Activated T-cell treated with anti-CD3 and anti-CD28 coated beads, Interleukin-2, amount 50 U/mL, for 72 hours (primary cell): ENCODE results near the gene RNF182. TPM values are rescaled to one million over a fixed set of nuclear protein-coding genes. Genes with fewer than 3 reads are reported as not detected.

Experiments
- ATAC-seq, 2 donors: fragments of 150-1000 bp; cut with Tn5 transposase; replicated peaks in 1 of 2; 2 replicates each; pipeline ENCODE4 v1.10.0; 2021; ENCODE audit warnings: moderate library complexity in 2 of 2, mild to moderate bottlenecking in 1 of 2
- DNase-seq, 2 donors: peaks; one replicate each; pipeline ENCODE4 v3.0.0; 2021 to 2022; ENCODE audit warnings: mixed read lengths in 1 of 2
- H3K27ac Mint-ChIP-seq: one replicate; pipeline ENCODE4 v1.8.0; 2022; ENCODE audit warnings: mild to moderate bottlenecking, moderate library complexity, mixed read lengths
- H3K27me3 Mint-ChIP-seq: one replicate; pipeline ENCODE4 v1.8.0; 2022; ENCODE audit warnings: low read depth, mixed read lengths
- H3K36me3 Mint-ChIP-seq, 2 donors: one replicate each; pipeline ENCODE4 v1.8.0; 2022; ENCODE audit warnings: mixed read lengths in 2 of 2, mild to moderate bottlenecking in 1 of 2; ENCODE audit not compliant: insufficient read depth in 2 of 2
- H3K4me1 Mint-ChIP-seq: one replicate; pipeline ENCODE4 v1.8.0; 2022; ENCODE audit warnings: low read depth, mixed read lengths
- H3K4me3 Mint-ChIP-seq, 2 donors: one replicate each; pipeline ENCODE4 v1.8.0; 2022; ENCODE audit warnings: mild to moderate bottlenecking in 2 of 2, mixed read lengths in 2 of 2, moderate library complexity in 2 of 2
- H3K9me3 Mint-ChIP-seq, 2 donors: one replicate each; pipeline ENCODE4 v1.8.0; 2022; ENCODE audit warnings: mixed read lengths in 2 of 2
- total RNA-seq, 2 donors: library from RNA; stranded (reverse); gene quantifications; one replicate each; pipeline ENCODE4 v1.2.3, GENCODE V29; 2022

RNF182 gene
- total RNA-seq, 2 donors from 2014 or later: not detected

GRCh38 chr6:13908955-13909381 lies 15.8 kb upstream of the RNF182 start:
- Mint-ChIP-seq H3K27me3 (peaks cover 64% of the 10 kb centered on the region), H3K4me1 (peaks cover 8% of the 10 kb centered on the region), H3K4me3 (no peak overlapping the region), H3K27ac (no peak overlapping the region), H3K9me3 (no peaks in the 10 kb centered on the region), H3K36me3 (no peaks in the 10 kb centered on the region)
- DNase-seq (peak; percentile 46), ATAC-seq (peak; percentile 74 to 75)

- DNase-seq (no peak), ATAC-seq (no peak)
- H3K27ac Mint-ChIP-seq: no peak overlapping the region
- H3K36me3 Mint-ChIP-seq: no peaks in the 10 kb centered on the region
- H3K9me3 Mint-ChIP-seq: no peaks in the 10 kb centered on the region
- H3K27me3 Mint-ChIP-seq: peaks cover 71% of the 10 kb centered on the region
- no peak overlapping the region for H3K4me3 Mint-ChIP-seq
- H3K4me1 Mint-ChIP-seq: peaks cover 8% of the 10 kb centered on the region
Measured at GRCh38 chr6:13910443-13910842, 14.3 kb upstream of the RNF182 start.

- no peak for DNase-seq
- Mint-ChIP-seq H3K9me3 (no peaks in the 10 kb centered on the region), H3K27ac (no peak overlapping the region), H3K36me3 (no peaks in the 10 kb centered on the region), H3K4me1 (peaks cover 8% of the 10 kb centered on the region), H3K27me3 (peaks cover 71% of the 10 kb centered on the region), H3K4me3 (no peak overlapping the region)
- no peak for ATAC-seq
Measured at GRCh38 chr6:13911337-13911736, 13.4 kb upstream of the RNF182 start.

GRCh38 chr6:13913226-13914001 lies 11.3 kb upstream of the RNF182 start:
- no peaks in the 10 kb centered on the region for H3K9me3 Mint-ChIP-seq
- DNase-seq (no peak), ATAC-seq (no peak)
- peaks cover 8% of the 10 kb centered on the region for H3K4me1 Mint-ChIP-seq
- no peak overlapping the region for H3K27ac Mint-ChIP-seq
- H3K36me3 Mint-ChIP-seq: no peaks in the 10 kb centered on the region
- H3K27me3 Mint-ChIP-seq: peaks cover 61% of the 10 kb centered on the region
- no peak overlapping the region for H3K4me3 Mint-ChIP-seq

GRCh38 chr6:13914351-13914750 lies 10.4 kb upstream of the RNF182 start:
- Mint-ChIP-seq H3K4me1 (no peaks in the 10 kb centered on the region), H3K27me3 (peaks cover 62% of the 10 kb centered on the region), H3K4me3 (no peak overlapping the region), H3K27ac (no peak overlapping the region), H3K9me3 (no peaks in the 10 kb centered on the region), H3K36me3 (no peaks in the 10 kb centered on the region)
- DNase-seq (no peak), ATAC-seq (no peak)

GRCh38 chr6:13915561-13916229 lies 9.1 kb upstream of the RNF182 start:
- H3K4me3 Mint-ChIP-seq: no peak overlapping the region
- no peak for DNase-seq

GRCh38 chr6:13916230-13916944 lies 8.4 kb upstream of the RNF182 start:
- ATAC-seq (no peak), DNase-seq (no peak)
- Mint-ChIP-seq H3K9me3 (no peaks in the 10 kb centered on the region), H3K36me3 (no peaks in the 10 kb centered on the region), H3K27ac (no peak overlapping the region), H3K27me3 (peaks cover 50% of the 10 kb centered on the region), H3K4me1 (no peaks in the 10 kb centered on the region), H3K4me3 (no peak overlapping the region)

More at GRCh38 chr6:13915561-13916229, 9.1 kb upstream of the RNF182 start:
- H3K9me3 Mint-ChIP-seq: no peaks in the 10 kb centered on the region
- H3K27me3 Mint-ChIP-seq: peaks cover 50% of the 10 kb centered on the region
- ATAC-seq: no peak
- H3K27ac Mint-ChIP-seq: no peak overlapping the region
- no peaks in the 10 kb centered on the region for H3K36me3 Mint-ChIP-seq
- no peaks in the 10 kb centered on the region for H3K4me1 Mint-ChIP-seq

- no peak for DNase-seq
Measured at GRCh38 chr6:13917141-13917540, 7.6 kb upstream of the RNF182 start.

GRCh38 chr6:13918686-13919250 lies 6.0 kb upstream of the RNF182 start:
- H3K9me3 Mint-ChIP-seq: no peaks in the 10 kb centered on the region
- peaks cover 47% of the 10 kb centered on the region for H3K27me3 Mint-ChIP-seq
- H3K27ac Mint-ChIP-seq: no peak overlapping the region
- no peak for DNase-seq
- no peak for ATAC-seq
- H3K4me1 Mint-ChIP-seq: no peaks in the 10 kb centered on the region
- no peak overlapping the region for H3K4me3 Mint-ChIP-seq
- H3K36me3 Mint-ChIP-seq: no peaks in the 10 kb centered on the region

More at GRCh38 chr6:13917141-13917540, 7.6 kb upstream of the RNF182 start:
- H3K27ac Mint-ChIP-seq: no peak overlapping the region
- H3K4me1 Mint-ChIP-seq: no peaks in the 10 kb centered on the region
- no peaks in the 10 kb centered on the region for H3K36me3 Mint-ChIP-seq
- no peak for ATAC-seq
- H3K4me3 Mint-ChIP-seq: no peak overlapping the region
- H3K27me3 Mint-ChIP-seq: peaks cover 46% of the 10 kb centered on the region
- no peaks in the 10 kb centered on the region for H3K9me3 Mint-ChIP-seq

- H3K4me3 Mint-ChIP-seq: no peak overlapping the region
- peaks cover 0 to 2% of the 10 kb centered on the region in 2 donors for H3K36me3 Mint-ChIP-seq
- H3K27me3 Mint-ChIP-seq: peaks cover 46% of the 10 kb centered on the region
Measured at GRCh38 chr6:13919861-13920260, 4.9 kb upstream of the RNF182 start.

GRCh38 chr6:13920552-13920951 lies 4.2 kb upstream of the RNF182 start:
- H3K4me3 Mint-ChIP-seq: no peak overlapping the region
- DNase-seq: no peak
- H3K27ac Mint-ChIP-seq: no peak overlapping the region
- H3K36me3 Mint-ChIP-seq: peaks cover 0 to 2% of the 10 kb centered on the region in 2 donors
- ATAC-seq: no peak
- peaks cover 45% of the 10 kb centered on the region for H3K27me3 Mint-ChIP-seq
- no peaks in the 10 kb centered on the region for H3K9me3 Mint-ChIP-seq
- H3K4me1 Mint-ChIP-seq: peaks cover 12% of the 10 kb centered on the region

More at GRCh38 chr6:13919861-13920260, 4.9 kb upstream of the RNF182 start:
- H3K27ac Mint-ChIP-seq: no peak overlapping the region
- no peaks in the 10 kb centered on the region for H3K9me3 Mint-ChIP-seq
- ATAC-seq: no peak
- H3K4me1 Mint-ChIP-seq: peaks cover 8% of the 10 kb centered on the region
- DNase-seq: no peak

- DNase-seq (no peak), ATAC-seq (no peak)
- H3K4me3 Mint-ChIP-seq: no peak overlapping the region
- H3K4me1 Mint-ChIP-seq: peaks cover 15% of the 10 kb centered on the region
- peaks cover 0 to 2% of the 10 kb centered on the region in 2 donors for H3K36me3 Mint-ChIP-seq
- H3K27me3 Mint-ChIP-seq: peaks cover 63% of the 10 kb centered on the region
- H3K27ac Mint-ChIP-seq: no peak overlapping the region
- H3K9me3 Mint-ChIP-seq: no peaks in the 10 kb centered on the region
Measured at GRCh38 chr6:13922750-13923149, 2.0 kb upstream of the RNF182 start.
